Glomerular visceral epithelial cell (primary cell): ENCODE data around the gene TEK.
A peak's percentile ranks its signal among the peaks of the same experiment; 100 is the strongest.

Experiments
- DNase-seq: peaks from one replicate; pipeline ENCODE4 v3.0.0-alpha.2; 2016; ENCODE audit errors: extremely low spot score

Gene TEK

GRCh38 chr9:27179245-27179865, 70.3 kb downstream of the TEK start:
- DNase-seq = peak; percentile 53

GRCh38 chr9:27181381-27181780, 72.4 kb downstream of the TEK start:
- DNase-seq = peak; percentile 23

GRCh38 chr9:27182421-27182820, 73.4 kb downstream of the TEK start:
- no peak for DNase-seq

GRCh38 chr9:27183131-27183530, 74.1 kb downstream of the TEK start:
- DNase-seq = peak; percentile 49

GRCh38 chr9:27183701-27184100, 74.7 kb downstream of the TEK start:
- peak; percentile 24 for DNase-seq

GRCh38 chr9:27184556-27185351, 75.7 kb downstream of the TEK start:
- no peak for DNase-seq

- no peak for DNase-seq
Observed at GRCh38 chr9:27188426-27188825, 79.4 kb downstream of the TEK start.

GRCh38 chr9:27189426-27189825, 80.4 kb downstream of the TEK start:
- no peak for DNase-seq

- DNase-seq = no peak
Observed at GRCh38 chr9:27192291-27192960, 83.4 kb downstream of the TEK start.

GRCh38 chr9:27193886-27194285, 84.9 kb downstream of the TEK start:
- no peak for DNase-seq

- peak; percentile 44 for DNase-seq
Observed at GRCh38 chr9:27194401-27195091, 85.5 kb downstream of the TEK start.

- DNase-seq = no peak
Observed at GRCh38 chr9:27195191-27195590, 86.2 kb downstream of the TEK start.

GRCh38 chr9:27196383-27196782, 87.4 kb downstream of the TEK start:
- DNase-seq = no peak

- DNase-seq = peak; percentile 26
Observed at GRCh38 chr9:27198190-27198589, 89.2 kb downstream of the TEK start.

- DNase-seq = no peak
Observed at GRCh38 chr9:27202056-27202455, 93.0 kb downstream of the TEK start.

- DNase-seq = no peak
Observed at GRCh38 chr9:27203783-27204182, 94.8 kb downstream of the TEK start.

- no peak for DNase-seq
Observed at GRCh38 chr9:27204578-27204977, 95.6 kb downstream of the TEK start.

- no peak for DNase-seq
Observed at GRCh38 chr9:27205198-27205597, 96.2 kb downstream of the TEK start.

- no peak for DNase-seq
Observed at GRCh38 chr9:27206041-27206440, 97.0 kb downstream of the TEK start.

GRCh38 chr9:27209034-27209433, 100.0 kb downstream of the TEK start:
- no peak for DNase-seq

GRCh38 chr9:27210588-27210987, 101.6 kb downstream of the TEK start:
- DNase-seq = no peak

GRCh38 chr9:27212191-27212590, 103.2 kb downstream of the TEK start:
- no peak for DNase-seq
